OCI-LY3 (cell line): Measurements from ENCODE around the gene BAZ2A.

ENCODE experiments used
- H2AFZ ChIP-seq: fragments of 200-600, 300-600 bp; shearing (Covaris generic); 2 replicates; pipeline ENCODE4 v1.6.0; 2014; ENCODE audit warnings: antibody characterized with exemption, low read depth, low read length
- H3K27ac ChIP-seq: fragments of 200-600, 300-600 bp; sonication (generic); 2 replicates; pipeline ENCODE4 v1.5.1; 2014; ENCODE audit warnings: mild to moderate bottlenecking, low read length, moderate library complexity, mixed read lengths
- H3K27me3 ChIP-seq: fragments of 200-600, 300-600 bp; sonication (generic); 2 replicates; pipeline ENCODE4 v1.6.1; 2014; ENCODE audit warnings: low read depth, low read length, mixed read lengths
- H3K36me3 ChIP-seq: fragments of 200-600, 300-600 bp; sonication (generic); replicated peaks from 2 replicates; pipeline ENCODE3; 2014; ENCODE audit warnings: low read depth, low read length, mixed read lengths
- H3K4me1 ChIP-seq: fragments of 300-600, 200-600 bp; sonication (generic); 2 replicates; pipeline ENCODE4 v1.6.1; 2014; ENCODE audit warnings: low read length, mixed read lengths
- H3K4me2 ChIP-seq: fragments of 200-600, 300-600 bp; sonication (generic); 2 replicates; pipeline ENCODE4 v1.6.1; 2014; ENCODE audit warnings: low read length, mixed read lengths
- H3K4me3 ChIP-seq: fragments of 300-600, 200-600 bp; sonication (generic); 2 replicates; pipeline ENCODE4 v1.5.1; 2014; ENCODE audit warnings: antibody characterized with exemption, mild to moderate bottlenecking, low read length, moderate library complexity
- H3K79me2 ChIP-seq: fragments of 300-600, 200-600 bp; shearing (Covaris generic); 2 replicates; pipeline ENCODE4 v1.6.1; 2014; ENCODE audit warnings: mild to moderate bottlenecking, low read length, mixed read lengths
- H3K9ac ChIP-seq: fragments of 300-600, 200-600 bp; shearing (Covaris generic); 2 replicates; pipeline ENCODE4 v1.6.0; 2014; ENCODE audit warnings: mild to moderate bottlenecking, low read length, moderate library complexity
- H3K9me3 ChIP-seq: fragments of 200-600, 300-600 bp; shearing (Covaris generic); 2 replicates; pipeline ENCODE4 v1.6.1; 2014; ENCODE audit warnings: low read length, mixed read lengths; ENCODE audit not compliant: insufficient read depth
- H4K20me1 ChIP-seq: fragments of 200-600, 300-600 bp; sonication (generic); 2 replicates; pipeline ENCODE4 v1.6.1; 2016; ENCODE audit warnings: low read length, mixed read lengths; ENCODE audit not compliant: insufficient read depth
- CTCF ChIP-seq: fragments of 200-600, 300-600 bp; sonication (generic); IDR thresholded peaks from 2 replicates; pipeline ENCODE4 v1.5.1; 2014; ENCODE audit warnings: antibody characterized with exemption, low read length, low read depth
- EZH2phosphoT487 ChIP-seq: fragments of 200-600 bp; shearing (Covaris generic); IDR thresholded peaks from 2 replicates; pipeline ENCODE4 v1.6.1; 2018; ENCODE audit warnings: antibody characterized with exemption, mixed run types, low read depth

The BAZ2A gene

GRCh38 chr12:56546680-56547079 is 83.4 kb downstream of the BAZ2A start:
- TF ChIP-seq CTCF: no peak
- TF ChIP-seq EZH2phosphoT487: no peak
- Histone ChIP-seq H3K36me3 (no peaks in the 10 kb centered on the region), H3K4me2 (no peak overlapping the region), H3K27ac (no peak overlapping the region), H3K79me2 (no peaks in the 10 kb centered on the region), H2AFZ (no peak overlapping the region), H3K9ac (no peak overlapping the region), H4K20me1 (no peaks in the 10 kb centered on the region), H3K27me3 (no peaks in the 10 kb centered on the region), H3K4me3 (no peak overlapping the region), H3K9me3 (no peaks in the 10 kb centered on the region), H3K4me1 (peaks cover 7% of the 10 kb centered on the region)
